Heart left ventricle (tissue), 13 donors: Measurements from ENCODE around the gene RBM10.

ENCODE experiments used
- CTCF ChIP-seq, 12 donors: fragments of 200-600 bp; sonication (generic) in 4 of 12; IDR thresholded peaks; one replicate each; pipeline versions ENCODE4 v1.5.0 to v1.8.0; 2018 to 2022; ENCODE audit warnings: antibody characterized with exemption in 12 of 12, mild to moderate bottlenecking in 5 of 12
- POLR2A ChIP-seq, 2 donors: fragments of 450-650 bp; IDR thresholded peaks; one replicate each; pipeline ENCODE4 v1.6.1; 2017; ENCODE audit warnings: antibody characterized with exemption in 2 of 2, mild to moderate bottlenecking in 2 of 2, moderate library complexity in 2 of 2
- donor health status: ischemic (EF 13 %, LVEDD 7.1; RV severe dilation, severe dysfunction).
- donor health status: DM: no; HTN: yes; CAD: no.
- donor health status: DM: no; HTN: no; CAD: no.
- donor health status: ischemic (EF 25% LVEDD 6.9; RV normal size, moderate dysfunction).
- donor health status: ischemic (EF 25% LVEDD 5.7; RV mildly dilated, moderate dysfunction).
- donor health status: ischemic (EF 35%, LVEDD 5.7; RV mildly dilated, moderate dysfunction).
- donor health status: nonischemic (EF 11% LVEDD 7.7; RV severe dilation, severe dysfunction).
- donor health status: DM: yes; HTN: yes; CAD: no.
- donor health status: PGD.
- donor health status: ischemic (EF 29% LVEDD 5.4; RV normal size, mild dysfunction).
- donor health status: nonischemic (EF 23%, LVEDD 6.1; RV moderate dilation, normal function).

GRCh38 chrX:47178337-47178736, 33.3 kb downstream of the RBM10 start:
- no peak for TF ChIP-seq CTCF (IDR thresholded peaks at IDR 0.05)
- no peak for TF ChIP-seq POLR2A (IDR thresholded peaks at IDR 0.05)
